GM19397 (cell line): ENCODE data around the gene PAGR1.

ENCODE experiments used
- ATAC-seq: cut with Tn5 transposase; IDR thresholded peaks from one replicate; pipeline ENCODE4 v1.9.1; 2021; ENCODE audit warnings: mild to moderate bottlenecking, moderate library complexity; ENCODE audit not compliant: unreplicated experiment

PAGR1 gene

GRCh38 chr16:29834079-29834478 is 18.1 kb downstream of the PAGR1 start:
- no peak for ATAC-seq

GRCh38 chr16:29835926-29836325 is 20.0 kb downstream of the PAGR1 start:
- no peak for ATAC-seq

GRCh38 chr16:29836623-29837022 is 20.7 kb downstream of the PAGR1 start:
- ATAC-seq, result no peak

- ATAC-seq, result no peak
Observed at GRCh38 chr16:29837841-29838240, 21.9 kb downstream of the PAGR1 start.

- no peak for ATAC-seq
Observed at GRCh38 chr16:29839822-29840221, 23.9 kb downstream of the PAGR1 start.

- ATAC-seq, result no peak
Observed at GRCh38 chr16:29840240-29840639, 24.3 kb downstream of the PAGR1 start.

GRCh38 chr16:29841631-29842030 is 25.7 kb downstream of the PAGR1 start:
- no peak for ATAC-seq

- no peak for ATAC-seq
Observed at GRCh38 chr16:29842732-29843346, 26.9 kb downstream of the PAGR1 start.

- no peak for ATAC-seq
Observed at GRCh38 chr16:29843931-29844330, 28.0 kb downstream of the PAGR1 start.

- no peak for ATAC-seq
Observed at GRCh38 chr16:29844575-29845331, 28.8 kb downstream of the PAGR1 start.

GRCh38 chr16:29845656-29846055 is 29.7 kb downstream of the PAGR1 start:
- ATAC-seq, result no peak

- no peak for ATAC-seq
Observed at GRCh38 chr16:29848420-29849297, 32.7 kb downstream of the PAGR1 start.

- no peak for ATAC-seq
Observed at GRCh38 chr16:29849505-29849904, 33.6 kb downstream of the PAGR1 start.

GRCh38 chr16:29850998-29851397 is 35.0 kb downstream of the PAGR1 start:
- ATAC-seq, result no peak

GRCh38 chr16:29852654-29853053 is 36.7 kb downstream of the PAGR1 start:
- no peak for ATAC-seq

GRCh38 chr16:29854520-29855100 is 38.7 kb downstream of the PAGR1 start:
- no peak for ATAC-seq

GRCh38 chr16:29857133-29857760 is 41.3 kb downstream of the PAGR1 start:
- no peak for ATAC-seq

GRCh38 chr16:29858149-29858849 is 42.3 kb downstream of the PAGR1 start:
- ATAC-seq, result no peak

- no peak for ATAC-seq
Observed at GRCh38 chr16:29858974-29859373, 43.0 kb downstream of the PAGR1 start.

GRCh38 chr16:29860218-29860617 is 44.3 kb downstream of the PAGR1 start:
- no peak for ATAC-seq
